HepG2 (cell line): ENCODE data around the gene RSL1D1. TPM values are rescaled to one million over a fixed set of nuclear protein-coding genes. Genes with fewer than 3 reads are reported as not detected.

ENCODE experiments used
- AGO2 ChIP-seq: fragments of 200-400 bp; formaldehyde crosslinking; optimal IDR thresholded peaks from 2 replicates; pipeline ENCODE3; 2017; ENCODE audit warnings: mild to moderate bottlenecking, low read depth, low read length, moderate library complexity
- ASH2L ChIP-seq: fragments of 300-600, 200-600 bp; sonication (generic); IDR thresholded peaks from 2 replicates; pipeline ENCODE4 v1.7.0; 2017; ENCODE audit warnings: low read depth, mild to moderate bottlenecking, moderate library complexity, mixed read lengths, low read length; ENCODE audit not compliant: insufficient read length
- ATF7-NPFF ChIP-seq: sonication (generic); formaldehyde crosslinking; IDR thresholded peaks from 2 replicates; pipeline ENCODE4 v1.8.1; 2023; ENCODE audit warnings: mild to moderate bottlenecking, low read depth, missing genetic modification reagents, moderate library complexity
- BRCA1 ChIP-seq: sonication (generic); formaldehyde crosslinking; IDR thresholded peaks from 2 replicates; pipeline ENCODE4 v1.4.0; 2020; ENCODE audit warnings: missing genetic modification reagents
- GATAD1 ChIP-seq: IDR thresholded peaks from 2 replicates; pipeline ENCODE4 v1.6.1; 2016; ENCODE audit warnings: missing genetic modification reagents, missing compliant biosample characterization
- HDAC1 ChIP-seq: sonication (generic); formaldehyde crosslinking; IDR thresholded peaks from 2 replicates; pipeline ENCODE4 v1.5.1; 2020; ENCODE audit warnings: mild to moderate bottlenecking, missing genetic modification reagents
- HOXA3 ChIP-seq: sonication (generic); formaldehyde crosslinking; IDR thresholded peaks from 2 replicates; pipeline ENCODE4 v1.5.0; 2020; ENCODE audit warnings: missing genetic modification reagents
- HOXA5 ChIP-seq: sonication (generic); formaldehyde crosslinking; IDR thresholded peaks from 2 replicates; pipeline ENCODE4 v1.4.0; 2020; ENCODE audit warnings: missing genetic modification reagents
- PHF5A ChIP-seq: IDR thresholded peaks from one replicate; pipeline ENCODE4 v1.6.1; 2018; ENCODE audit warnings: low read depth, missing genetic modification reagents; ENCODE audit not compliant: unreplicated experiment
- RBAK ChIP-seq: sonication (generic); formaldehyde crosslinking; IDR thresholded peaks from 2 replicates; pipeline ENCODE4 v1.5.1; 2020; ENCODE audit warnings: mild to moderate bottlenecking, missing genetic modification reagents
- ZNF3 ChIP-seq: IDR thresholded peaks from 2 replicates; pipeline ENCODE4 v1.7.0; 2017; ENCODE audit warnings: inconsistent platforms
- ZNF543 ChIP-seq: sonication (generic); formaldehyde crosslinking; IDR thresholded peaks from 2 replicates; pipeline ENCODE4 v1.4.0; 2020; ENCODE audit warnings: mild to moderate bottlenecking, missing genetic modification reagents
- ZNF552 ChIP-seq: sonication (generic); formaldehyde crosslinking; IDR thresholded peaks from 2 replicates; pipeline ENCODE4 v1.9.0; 2022; ENCODE audit warnings: missing genetic modification reagents, mild to moderate bottlenecking, borderline replicate concordance
- ZNF569 ChIP-seq: sonication (generic); formaldehyde crosslinking; IDR thresholded peaks from 2 replicates; pipeline ENCODE4 v1.5.0; 2020; ENCODE audit warnings: mild to moderate bottlenecking, missing genetic modification reagents, moderate library complexity, borderline replicate concordance
- ZNF766 ChIP-seq: sonication (generic); formaldehyde crosslinking; IDR thresholded peaks from 2 replicates; pipeline ENCODE4 v1.5.0; 2020; ENCODE audit warnings: missing genetic modification reagents, borderline replicate concordance
- ZZZ3 ChIP-seq: sonication (generic); formaldehyde crosslinking; IDR thresholded peaks from 2 replicates; pipeline ENCODE4 v1.4.0; 2020; ENCODE audit warnings: missing genetic modification reagents, mild to moderate bottlenecking, borderline replicate concordance
- polyA plus RNA-seq, 8 experiments: library from polyadenylated mRNA; depleted of rRNA in 3 of 8; stranded (reverse) in 7 of 8; unstranded in 1 of 8; fragments of >200 nt; fragmentation: Illumina TruSeq in 4 of 8; extraction: Trizol in 4 of 8; gene quantifications; 2 replicates each; pipeline versions ENCODE4 v1.2.1 to v1.2.3, GENCODE V29; 2011 to 2016; ENCODE audit warnings: low read depth in 4 of 8, missing spikeins in 1 of 8, mixed read lengths in 1 of 8; ENCODE audit not compliant: insufficient read depth in 1 of 8
- total RNA-seq, 5 experiments: library from RNA; depleted of rRNA; stranded (reverse); fragments of >200 nt; fragmentation: Illumina TruSeq; extraction: Trizol; gene quantifications; 2 replicates each; pipeline ENCODE4 v1.2.3, GENCODE V29; 2016; ENCODE audit warnings: low read depth in 1 of 5
- TF ChIP-seq, protein P1 (sequence below): sonication (generic); formaldehyde crosslinking; IDR thresholded peaks from 2 replicates; pipeline ENCODE4 v1.5.0; 2020; ENCODE audit warnings: missing genetic modification reagents, mild to moderate bottlenecking, borderline replicate concordance
- TF ChIP-seq, protein P2 (sequence below): sonication (generic); formaldehyde crosslinking; IDR thresholded peaks from 2 replicates; pipeline ENCODE4 v1.5.0; 2020; ENCODE audit warnings: missing genetic modification reagents
- TF ChIP-seq, protein P3 (sequence below): sonication (generic); formaldehyde crosslinking; IDR thresholded peaks from 2 replicates; pipeline ENCODE4 v1.4.0; 2020; ENCODE audit warnings: missing genetic modification reagents
- TF ChIP-seq, protein P4 (sequence below): sonication (generic); formaldehyde crosslinking; IDR thresholded peaks from 2 replicates; pipeline ENCODE4 v1.9.0; 2021; ENCODE audit warnings: missing genetic modification reagents, mild to moderate bottlenecking, borderline replicate concordance

Gene RSL1D1
- total and polyA plus RNA-seq, 2 of the 13 experiments (the other 11 are each of a cell fraction or from before 2014, with no cell fraction given) = 187 to 343 TPM

DNA sequence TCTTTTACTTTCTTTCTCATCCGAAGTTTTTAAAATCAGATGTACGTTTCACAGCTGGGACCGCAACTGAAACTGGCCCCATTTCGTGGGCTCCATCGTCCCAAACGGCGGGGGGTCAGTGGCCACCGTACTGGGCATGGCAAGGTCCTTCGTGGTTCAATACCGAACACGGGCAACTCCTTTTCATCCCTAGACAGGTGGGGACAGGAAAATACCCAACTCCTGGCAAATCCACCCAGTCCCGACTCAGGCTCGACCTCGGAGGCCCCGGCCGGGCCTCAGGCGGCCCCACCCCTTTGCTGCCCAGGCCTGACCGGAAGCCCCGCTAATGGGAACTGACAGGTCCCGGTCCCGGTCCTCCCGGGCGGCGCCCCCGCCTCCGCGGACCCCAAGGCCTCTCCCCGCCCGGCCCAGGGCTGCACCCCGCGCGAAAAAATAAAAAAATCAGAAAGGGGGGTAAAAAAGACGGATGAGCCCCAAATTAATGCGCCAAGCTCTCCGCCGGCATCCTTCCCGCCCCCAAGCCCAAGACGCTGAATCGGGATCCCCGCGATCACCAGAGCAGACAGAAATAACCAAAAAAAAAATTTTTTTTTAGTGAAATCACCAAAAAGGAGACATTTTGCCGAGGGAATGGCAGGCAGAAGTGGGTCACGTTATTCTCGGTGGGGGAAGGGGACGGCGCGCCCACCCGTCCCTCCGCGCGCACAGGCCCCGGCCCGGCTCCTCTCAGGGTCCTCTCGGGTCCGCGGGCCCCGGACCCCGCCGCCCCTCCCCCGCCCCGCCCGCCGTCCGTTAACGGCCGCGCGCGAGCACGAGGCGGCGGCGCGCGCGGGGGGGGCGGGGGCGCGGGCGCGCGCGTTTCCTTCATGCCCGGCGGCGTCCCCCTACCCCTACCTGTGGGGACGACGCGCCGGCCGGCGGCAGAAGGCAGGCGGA, 54.8 kb downstream of the RSL1D1 start (continued):
- TF ChIP-seq ZNF552 (CRISPR knock-in tag) (no peak), PHF5A (CRISPR knock-in tag) (no peak), ZNF543 (no peak), BRCA1 (peak; percentile 88), ZNF766 (CRISPR knock-in tag) (0 out of 2 replicates have a peak, but pooled peaks have one; percentile 42), ATF7-NPFF (CRISPR knock-in tag) (no peak), AGO2 (peak; percentile 93), HOXA5 (CRISPR knock-in tag) (peak; percentile 61; the same call in 1 of the 2 replicates), ASH2L (peak; percentile 86), ZNF3 (CRISPR knock-in tag) (no peak), HDAC1 (CRISPR knock-in tag) (peak; percentile 83), ZNF569 (CRISPR knock-in tag) (no peak), GATAD1 (CRISPR knock-in tag) (peak; percentile 65; the same call in 1 of the 2 replicates), HOXA3 (CRISPR knock-in tag) (peak; percentile 70; the same call in 1 of the 2 replicates), RBAK (CRISPR knock-in tag) (no peak), ZZZ3 (no peak; the same call in 1 of the 2 replicates)
- TF ChIP-seq, protein P1, sequence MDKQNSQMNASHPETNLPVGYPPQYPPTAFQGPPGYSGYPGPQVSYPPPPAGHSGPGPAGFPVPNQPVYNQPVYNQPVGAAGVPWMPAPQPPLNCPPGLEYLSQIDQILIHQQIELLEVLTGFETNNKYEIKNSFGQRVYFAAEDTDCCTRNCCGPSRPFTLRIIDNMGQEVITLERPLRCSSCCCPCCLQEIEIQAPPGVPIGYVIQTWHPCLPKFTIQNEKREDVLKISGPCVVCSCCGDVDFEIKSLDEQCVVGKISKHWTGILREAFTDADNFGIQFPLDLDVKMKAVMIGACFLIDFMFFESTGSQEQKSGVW (CRISPR knock-in tag) = no peak
- TF ChIP-seq, protein P2, sequence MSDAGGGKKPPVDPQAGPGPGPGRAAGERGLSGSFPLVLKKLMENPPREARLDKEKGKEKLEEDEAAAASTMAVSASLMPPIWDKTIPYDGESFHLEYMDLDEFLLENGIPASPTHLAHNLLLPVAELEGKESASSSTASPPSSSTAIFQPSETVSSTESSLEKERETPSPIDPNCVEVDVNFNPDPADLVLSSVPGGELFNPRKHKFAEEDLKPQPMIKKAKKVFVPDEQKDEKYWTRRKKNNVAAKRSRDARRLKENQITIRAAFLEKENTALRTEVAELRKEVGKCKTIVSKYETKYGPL (CRISPR knock-in tag) = peak; percentile 43; the same call in 1 of the 2 replicates
- TF ChIP-seq, protein P3, sequence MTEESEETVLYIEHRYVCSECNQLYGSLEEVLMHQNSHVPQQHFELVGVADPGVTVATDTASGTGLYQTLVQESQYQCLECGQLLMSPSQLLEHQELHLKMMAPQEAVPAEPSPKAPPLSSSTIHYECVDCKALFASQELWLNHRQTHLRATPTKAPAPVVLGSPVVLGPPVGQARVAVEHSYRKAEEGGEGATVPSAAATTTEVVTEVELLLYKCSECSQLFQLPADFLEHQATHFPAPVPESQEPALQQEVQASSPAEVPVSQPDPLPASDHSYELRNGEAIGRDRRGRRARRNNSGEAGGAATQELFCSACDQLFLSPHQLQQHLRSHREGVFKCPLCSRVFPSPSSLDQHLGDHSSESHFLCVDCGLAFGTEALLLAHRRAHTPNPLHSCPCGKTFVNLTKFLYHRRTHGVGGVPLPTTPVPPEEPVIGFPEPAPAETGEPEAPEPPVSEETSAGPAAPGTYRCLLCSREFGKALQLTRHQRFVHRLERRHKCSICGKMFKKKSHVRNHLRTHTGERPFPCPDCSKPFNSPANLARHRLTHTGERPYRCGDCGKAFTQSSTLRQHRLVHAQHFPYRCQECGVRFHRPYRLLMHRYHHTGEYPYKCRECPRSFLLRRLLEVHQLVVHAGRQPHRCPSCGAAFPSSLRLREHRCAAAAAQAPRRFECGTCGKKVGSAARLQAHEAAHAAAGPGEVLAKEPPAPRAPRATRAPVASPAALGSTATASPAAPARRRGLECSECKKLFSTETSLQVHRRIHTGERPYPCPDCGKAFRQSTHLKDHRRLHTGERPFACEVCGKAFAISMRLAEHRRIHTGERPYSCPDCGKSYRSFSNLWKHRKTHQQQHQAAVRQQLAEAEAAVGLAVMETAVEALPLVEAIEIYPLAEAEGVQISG (CRISPR knock-in tag) = peak; percentile 81
- TF ChIP-seq, protein P4, sequence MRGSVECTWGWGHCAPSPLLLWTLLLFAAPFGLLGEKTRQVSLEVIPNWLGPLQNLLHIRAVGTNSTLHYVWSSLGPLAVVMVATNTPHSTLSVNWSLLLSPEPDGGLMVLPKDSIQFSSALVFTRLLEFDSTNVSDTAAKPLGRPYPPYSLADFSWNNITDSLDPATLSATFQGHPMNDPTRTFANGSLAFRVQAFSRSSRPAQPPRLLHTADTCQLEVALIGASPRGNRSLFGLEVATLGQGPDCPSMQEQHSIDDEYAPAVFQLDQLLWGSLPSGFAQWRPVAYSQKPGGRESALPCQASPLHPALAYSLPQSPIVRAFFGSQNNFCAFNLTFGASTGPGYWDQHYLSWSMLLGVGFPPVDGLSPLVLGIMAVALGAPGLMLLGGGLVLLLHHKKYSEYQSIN (CRISPR knock-in tag) = no peak
